Effector CD8-positive, alpha-beta T cell (primary cell): ENCODE data around the gene GPC1.

ENCODE experiments used
- DNase-seq: peaks from one replicate; lab custom pipeline; 2025; lab: John Stamatoyannopoulos, UW

GPC1 gene

GRCh38 chr2:240397924-240398645 is 37.4 kb upstream of the GPC1 start:
- DNase-seq = no peak

GRCh38 chr2:240398661-240399267 is 36.7 kb upstream of the GPC1 start:
- DNase-seq = no peak

- DNase-seq = no peak
These were observed 35.8 kb upstream of the GPC1 start for GRCh38 chr2:240399419-240400324.

GRCh38 chr2:240400371-240401161 is 34.9 kb upstream of the GPC1 start:
- no peak for DNase-seq

GRCh38 chr2:240401308-240401707 is 34.2 kb upstream of the GPC1 start:
- DNase-seq = no peak

- no peak for DNase-seq
These were observed 33.5 kb upstream of the GPC1 start for GRCh38 chr2:240401781-240402551.

- DNase-seq = no peak
These were observed 32.7 kb upstream of the GPC1 start for GRCh38 chr2:240402566-240403272.

- DNase-seq = no peak
These were observed 31.9 kb upstream of the GPC1 start for GRCh38 chr2:240403396-240404104.

- no peak for DNase-seq
These were observed 31.1 kb upstream of the GPC1 start for GRCh38 chr2:240404174-240404852.

GRCh38 chr2:240405133-240405532 is 30.3 kb upstream of the GPC1 start:
- no peak for DNase-seq

- no peak for DNase-seq
These were observed 29.7 kb upstream of the GPC1 start for GRCh38 chr2:240405684-240406313.

GRCh38 chr2:240407090-240407489 is 28.4 kb upstream of the GPC1 start:
- DNase-seq = no peak

GRCh38 chr2:240410004-240410403 is 25.5 kb upstream of the GPC1 start:
- no peak for DNase-seq

GRCh38 chr2:240410808-240411207 is 24.7 kb upstream of the GPC1 start:
- no peak for DNase-seq

- DNase-seq = no peak
These were observed 24.0 kb upstream of the GPC1 start for GRCh38 chr2:240411261-240412160.

GRCh38 chr2:240412211-240412861 is 23.1 kb upstream of the GPC1 start:
- no peak for DNase-seq
